Measurements from ENCODE around the gene DLGAP1. TPM values are rescaled to one million over a fixed set of nuclear protein-coding genes. Genes with fewer than 3 reads are reported as not detected.

DLGAP1 gene
- total and polyA plus RNA-seq, 4 donors = 0.54 to 11.8 (median 3.1) TPM

DNA sequence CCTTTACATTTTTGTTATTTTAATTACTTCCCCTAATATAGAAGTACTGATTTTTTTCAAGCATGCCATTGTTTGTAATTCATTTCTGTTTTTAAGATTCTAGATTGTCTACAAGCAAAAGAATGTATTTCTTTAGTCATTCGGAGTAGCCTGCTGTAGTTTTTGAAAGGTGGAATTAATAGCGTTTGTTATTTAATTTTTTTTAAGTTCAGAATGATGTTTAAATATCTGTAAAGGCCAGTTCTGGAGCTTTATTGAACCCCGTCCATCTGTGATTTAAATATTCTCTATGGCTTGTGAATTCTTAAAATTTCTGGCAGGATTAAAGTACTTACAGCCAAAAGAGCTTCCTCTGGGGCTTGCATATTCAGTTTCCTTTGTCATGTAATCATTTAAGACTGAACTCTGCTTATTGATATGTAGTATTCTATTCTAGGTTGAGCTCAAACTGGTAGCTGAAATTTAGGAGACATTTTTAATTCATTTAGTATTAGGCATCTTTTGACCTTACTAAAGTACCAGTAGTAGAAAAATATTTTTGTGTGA, 999.9 kb downstream of the DLGAP1 start:
- Histone ChIP-seq H3K4me3 (no peak overlapping the region), H3K27ac (ENCODE audit: low read depth in 1 of 2, low read length in 1 of 2) (no peak overlapping the region)

GRCh38 chr18:3454365-3455089, 1000.6 kb downstream of the DLGAP1 start:
- peak; percentile 34 for TF ChIP-seq CTCF (IDR thresholded peaks at IDR 0.05; ENCODE audit: control extremely low read depth, extremely low read depth)
- no peak overlapping the region for H3K4me3 ChIP-seq
- H3K9ac ChIP-seq (ENCODE audit: insufficient read depth in 1 of 2, low read length in 2 of 2) = peak overlapping the region in 1 of 2 donors; percentile 89
- H3K9me3 ChIP-seq (ENCODE audit: control insufficient read depth in 4 of 4, insufficient read depth in 3 of 4, low read length in 3 of 4) = no peaks in the 10 kb centered on the region
- ATAC-seq (ENCODE audit: insufficient read depth, low FRiP score) (no peak), DNase-seq (peak in 2 of 3 donors; percentile 76 to 79)
- H3K36me3 ChIP-seq (ENCODE audit: control insufficient read depth in 4 of 4, insufficient read depth in 4 of 4, low read length in 4 of 4) = peaks cover 5 to 26% (median 19%) of the 10 kb centered on the region in 4 donors
- no peaks in the 10 kb centered on the region for H3K27me3 ChIP-seq (ENCODE audit: control insufficient read depth in 3 of 3, insufficient read depth in 3 of 3, low read length in 2 of 3)
- peaks cover 4 to 43% (median 9%) of the 10 kb centered on the region in 5 donors for H3K4me1 ChIP-seq (ENCODE audit: control insufficient read depth in 5 of 5, insufficient read depth in 5 of 5, low read length in 5 of 5)
- H3K27ac ChIP-seq (ENCODE audit: low read depth in 1 of 2, low read length in 1 of 2) = peak overlapping the region in 1 of 2 donors; percentile 99
- WGBS, 2 donors = 0 to 2% methylated on average over 4 of the region's 4 CpGs

More for the DNA sequence above, 999.9 kb downstream of the DLGAP1 start:
- ATAC-seq (ENCODE audit: insufficient read depth, low FRiP score) = no peak
- DNase-seq = no peak
- Histone ChIP-seq H3K9me3 (ENCODE audit: control insufficient read depth in 4 of 4, insufficient read depth in 3 of 4, low read length in 3 of 4) (no peaks in the 10 kb centered on the region), H3K27me3 (ENCODE audit: control insufficient read depth in 3 of 3, insufficient read depth in 3 of 3, low read length in 2 of 3) (no peaks in the 10 kb centered on the region), H3K4me1 (ENCODE audit: control insufficient read depth in 5 of 5, insufficient read depth in 5 of 5, low read length in 5 of 5) (peaks cover 4 to 43% (median 9%) of the 10 kb centered on the region in 5 donors), H3K36me3 (ENCODE audit: control insufficient read depth in 4 of 4, insufficient read depth in 4 of 4, low read length in 4 of 4) (peaks cover 5 to 26% (median 19%) of the 10 kb centered on the region in 4 donors), H3K9ac (ENCODE audit: insufficient read depth in 1 of 2, low read length in 2 of 2) (peak overlapping the region in 1 of 2 donors; percentile 89)
- no peak for TF ChIP-seq CTCF (IDR thresholded peaks at IDR 0.05; ENCODE audit: control extremely low read depth, extremely low read depth)
- 48 to 65% methylated on average over 3 of the region's 3 CpGs for WGBS, 2 donors

DNA sequence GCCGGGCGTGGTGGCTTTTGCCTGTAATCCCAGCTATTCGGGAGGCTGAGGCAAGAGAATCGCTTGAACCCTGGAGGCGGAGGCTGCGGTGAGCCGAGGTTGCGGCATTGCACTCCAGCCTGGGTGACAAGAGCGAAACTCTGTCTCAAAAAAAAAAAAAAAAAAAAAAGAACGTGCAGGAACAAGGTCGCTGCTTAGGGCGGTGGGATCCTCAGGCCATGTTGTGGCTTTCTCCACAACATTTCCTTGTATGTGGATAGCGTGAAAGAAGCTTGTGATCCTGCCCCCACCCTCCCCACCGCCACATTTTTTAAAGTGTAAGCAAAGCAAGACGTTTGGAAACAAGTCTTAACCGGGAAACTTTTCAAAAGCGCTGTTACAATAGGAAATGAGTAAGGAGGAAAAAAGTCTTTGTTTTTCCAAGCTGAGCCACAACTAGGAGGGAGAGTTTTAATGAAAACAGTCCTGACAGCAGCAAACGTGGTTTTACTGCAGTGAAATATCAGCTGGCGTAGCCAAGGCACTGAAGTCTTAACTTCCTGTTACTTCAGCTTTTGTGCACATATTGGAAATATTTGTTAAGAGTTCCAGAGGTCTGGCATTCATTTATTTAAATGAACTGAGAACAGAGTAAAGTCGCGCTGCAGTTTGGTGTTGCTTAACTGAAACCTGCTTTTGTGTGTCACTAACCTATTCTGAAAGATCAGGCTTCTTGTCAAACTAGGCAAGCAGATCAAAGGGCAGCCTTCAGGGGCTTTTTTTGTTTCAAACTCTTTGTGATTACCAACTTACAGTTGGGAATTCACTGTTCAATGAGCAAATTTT, 1001.4 kb downstream of the DLGAP1 start:
- H3K9me3 ChIP-seq (ENCODE audit: control insufficient read depth in 4 of 4, insufficient read depth in 3 of 4, low read length in 3 of 4) = no peaks in the 10 kb centered on the region
- TF ChIP-seq CTCF (IDR thresholded peaks at IDR 0.05; ENCODE audit: control extremely low read depth, extremely low read depth) = no peak
- H3K4me3 ChIP-seq = no peak overlapping the region
- H3K4me1 ChIP-seq (ENCODE audit: control insufficient read depth in 5 of 5, insufficient read depth in 5 of 5, low read length in 5 of 5) = peaks cover 2 to 40% (median 9%) of the 10 kb centered on the region in 5 donors
- peak; percentile 79 to 97 (median 96) for DNase-seq
- H3K36me3 ChIP-seq (ENCODE audit: control insufficient read depth in 4 of 4, insufficient read depth in 4 of 4, low read length in 4 of 4) = peaks cover 5 to 23% (median 15%) of the 10 kb centered on the region in 4 donors
- no peak for ATAC-seq (ENCODE audit: insufficient read depth, low FRiP score)
- H3K27ac ChIP-seq (ENCODE audit: low read depth in 1 of 2, low read length in 1 of 2) = peak overlapping the region; percentile 96 to 99
- peak overlapping the region in 1 of 2 donors; percentile 89 for H3K9ac ChIP-seq (ENCODE audit: insufficient read depth in 1 of 2, low read length in 2 of 2)
- 12 to 20% methylated on average over 21 of the region's 21 CpGs for WGBS, 2 donors
- H3K27me3 ChIP-seq (ENCODE audit: control insufficient read depth in 3 of 3, insufficient read depth in 3 of 3, low read length in 2 of 3) = no peaks in the 10 kb centered on the region

All from lung (tissue), 12 donors.